ENCODE data around the gene SH3RF3. TPM values are rescaled to one million over a fixed set of nuclear protein-coding genes. Genes with fewer than 3 reads are reported as not detected.

The SH3RF3 gene
- total RNA-seq, 2 experiments from 2014 or later: 0.05 to 0.06 TPM

- Mint-ChIP-seq H3K4me1 (peaks cover 12% of the 10 kb centered on the region), H3K9me3 (ENCODE audit: low read depth) (no peaks in the 10 kb centered on the region), H3K4me3 (no peak overlapping the region), H3K27ac (no peak overlapping the region), H3K27me3 (peaks cover 53% of the 10 kb centered on the region), H3K36me3 (peaks cover 3% of the 10 kb centered on the region)
- DNase-seq: no peak
- CTCF ChIA-PET: interaction anchor here (1.6 kb wide), 1 partner anchor 384 kb away, joined by 7 read pairs; no protein-coding TSS in a partner anchor
- ATAC-seq: no peak
Measured at GRCh38 chr2:109125593-109126500, 3.2 kb upstream of the SH3RF3 start.

GRCh38 chr2:109126501-109126860 is 2.5 kb upstream of the SH3RF3 start:
- ATAC-seq: no peak
- peaks cover 58% of the 10 kb centered on the region for H3K27me3 Mint-ChIP-seq
- H3K4me3 Mint-ChIP-seq: no peak overlapping the region
- peaks cover 12% of the 10 kb centered on the region for H3K4me1 Mint-ChIP-seq
- no peak for DNase-seq
- H3K36me3 Mint-ChIP-seq: peaks cover 3% of the 10 kb centered on the region
- H3K27ac Mint-ChIP-seq: no peak overlapping the region
- H3K9me3 Mint-ChIP-seq (ENCODE audit: low read depth): no peaks in the 10 kb centered on the region
- CTCF ChIA-PET: interaction anchor here (1.6 kb wide), 1 partner anchor 384 kb away, joined by 7 read pairs; no protein-coding TSS in a partner anchor

GRCh38 chr2:109127556-109127955 is 1.4 kb upstream of the SH3RF3 start:
- Mint-ChIP-seq H3K4me1 (peaks cover 12% of the 10 kb centered on the region), H3K27ac (no peak overlapping the region), H3K36me3 (peaks cover 3% of the 10 kb centered on the region), H3K27me3 (peaks cover 68% of the 10 kb centered on the region), H3K4me3 (no peak overlapping the region), H3K9me3 (ENCODE audit: low read depth) (no peaks in the 10 kb centered on the region)
- CTCF ChIA-PET: interaction anchor here (1.4 to 3.4 kb wide), 2 partner anchors 221 to 383 kb away, joined by 3 to 22 read pairs; no protein-coding TSS in a partner anchor
- ATAC-seq (no peak), DNase-seq (no peak)

- no peaks in the 10 kb centered on the region for H3K9me3 Mint-ChIP-seq (ENCODE audit: low read depth)
Measured at GRCh38 chr2:109128048-109128615, 873 bp upstream of the SH3RF3 start.

GRCh38 chr2:109129356-109129920 is 433 bp downstream of the SH3RF3 start:
- no peak overlapping the region for H3K27ac Mint-ChIP-seq
- no peak overlapping the region for H3K4me3 Mint-ChIP-seq
- DNase-seq (no peak), ATAC-seq (peak; percentile 45)
- peaks cover 3% of the 10 kb centered on the region for H3K36me3 Mint-ChIP-seq
- peaks cover 80% of the 10 kb centered on the region for H3K27me3 Mint-ChIP-seq
- CTCF ChIA-PET: interaction anchor here (1.2 to 3.4 kb wide), 3 partner anchors 10 to 381 kb away, joined by 4 to 22 read pairs (median 4); no protein-coding TSS in a partner anchor
- no peaks in the 10 kb centered on the region for H3K9me3 Mint-ChIP-seq (ENCODE audit: low read depth)
- peaks cover 12% of the 10 kb centered on the region for H3K4me1 Mint-ChIP-seq

More at GRCh38 chr2:109128048-109128615, 873 bp upstream of the SH3RF3 start:
- Mint-ChIP-seq H3K36me3 (peaks cover 3% of the 10 kb centered on the region), H3K4me1 (peaks cover 12% of the 10 kb centered on the region), H3K4me3 (peak overlapping the region; percentile 36), H3K27me3 (peaks cover 70% of the 10 kb centered on the region), H3K27ac (no peak overlapping the region)
- CTCF ChIA-PET: interaction anchor here (0.7 to 3.4 kb wide), 5 partner anchors 9 to 383 kb away, joined by 3 to 22 read pairs (median 4); no protein-coding TSS in a partner anchor
- DNase-seq: peak; percentile 52
- ATAC-seq: peak; percentile 52

GRCh38 chr2:109129921-109130722 is 1.1 kb downstream of the SH3RF3 start:
- peak overlapping the region; percentile 59 for H3K27ac Mint-ChIP-seq
- no peak for ATAC-seq
- H3K9me3 Mint-ChIP-seq (ENCODE audit: low read depth): no peaks in the 10 kb centered on the region
- peak overlapping the region; percentile 44 for H3K4me3 Mint-ChIP-seq
- CTCF ChIA-PET: interaction anchor here (2.0 to 3.4 kb wide), 2 partner anchors 380 to 381 kb away, joined by 6 to 22 read pairs; no protein-coding TSS in a partner anchor
- no peak for DNase-seq
- peaks cover 78% of the 10 kb centered on the region for H3K27me3 Mint-ChIP-seq
- peaks cover 3% of the 10 kb centered on the region for H3K36me3 Mint-ChIP-seq
- peaks cover 13% of the 10 kb centered on the region for H3K4me1 Mint-ChIP-seq

GRCh38 chr2:109130723-109130995 is 1.7 kb downstream of the SH3RF3 start:
- no peak for ATAC-seq
- Mint-ChIP-seq H3K4me3 (no peak overlapping the region), H3K4me1 (peaks cover 13% of the 10 kb centered on the region), H3K27me3 (peaks cover 79% of the 10 kb centered on the region), H3K9me3 (ENCODE audit: low read depth) (no peaks in the 10 kb centered on the region), H3K27ac (no peak overlapping the region), H3K36me3 (peaks cover 3% of the 10 kb centered on the region)
- CTCF ChIA-PET: interaction anchor here (2.0 kb wide), 1 partner anchor 379 kb away, joined by 6 read pairs; no protein-coding TSS in a partner anchor
- DNase-seq: no peak

- Mint-ChIP-seq H3K36me3 (peaks cover 3% of the 10 kb centered on the region), H3K27me3 (peaks cover 79% of the 10 kb centered on the region), H3K27ac (no peak overlapping the region), H3K4me3 (no peak overlapping the region), H3K9me3 (ENCODE audit: low read depth) (no peaks in the 10 kb centered on the region), H3K4me1 (peaks cover 13% of the 10 kb centered on the region)
- no peak for DNase-seq
- CTCF ChIA-PET: interaction anchor here (2.0 kb wide), 1 partner anchor 378 kb away, joined by 6 read pairs; no protein-coding TSS in a partner anchor
- ATAC-seq: no peak
Measured at GRCh38 chr2:109131777-109132176, 2.8 kb downstream of the SH3RF3 start.

GRCh38 chr2:109132626-109133025 is 3.6 kb downstream of the SH3RF3 start:
- H3K4me3 Mint-ChIP-seq: no peak overlapping the region
- no peak for ATAC-seq
- H3K9me3 Mint-ChIP-seq (ENCODE audit: low read depth): no peaks in the 10 kb centered on the region
- no peak for DNase-seq
- peaks cover 78% of the 10 kb centered on the region for H3K27me3 Mint-ChIP-seq
- CTCF ChIA-PET: interaction anchor here (2.0 kb wide), 1 partner anchor 377 kb away, joined by 6 read pairs; no protein-coding TSS in a partner anchor
- peaks cover 13% of the 10 kb centered on the region for H3K4me1 Mint-ChIP-seq
- no peak overlapping the region for H3K27ac Mint-ChIP-seq
- peaks cover 3% of the 10 kb centered on the region for H3K36me3 Mint-ChIP-seq

GRCh38 chr2:109133746-109134145 is 4.7 kb downstream of the SH3RF3 start:
- no peak for DNase-seq
- no peak for ATAC-seq
- H3K36me3 Mint-ChIP-seq: peaks cover 3% of the 10 kb centered on the region
- peaks cover 78% of the 10 kb centered on the region for H3K27me3 Mint-ChIP-seq
- CTCF ChIA-PET: interaction anchor here (1.3 kb wide), 1 partner anchor 377 kb away, joined by 4 read pairs; no protein-coding TSS in a partner anchor
- H3K9me3 Mint-ChIP-seq (ENCODE audit: low read depth): no peaks in the 10 kb centered on the region
- H3K27ac Mint-ChIP-seq: no peak overlapping the region
- peaks cover 6% of the 10 kb centered on the region for H3K4me1 Mint-ChIP-seq
- no peak overlapping the region for H3K4me3 Mint-ChIP-seq

GRCh38 chr2:109134741-109135358 is 5.8 kb downstream of the SH3RF3 start:
- peaks cover 85% of the 10 kb centered on the region for H3K27me3 Mint-ChIP-seq
- DNase-seq: no peak
- no peak overlapping the region for H3K4me3 Mint-ChIP-seq
- CTCF ChIA-PET: interaction anchor here (1.3 kb wide), 1 partner anchor 376 kb away, joined by 4 read pairs; no protein-coding TSS in a partner anchor
- H3K4me1 Mint-ChIP-seq: peaks cover 6% of the 10 kb centered on the region
- no peak overlapping the region for H3K27ac Mint-ChIP-seq
- H3K9me3 Mint-ChIP-seq (ENCODE audit: low read depth): no peaks in the 10 kb centered on the region
- peaks cover 3% of the 10 kb centered on the region for H3K36me3 Mint-ChIP-seq
- no peak for ATAC-seq
